HCT116 (cell line): ENCODE results near the gene SEC31A.

Experiments used
- ATF3 ChIP-seq: IDR thresholded peaks from 2 replicates; pipeline ENCODE4 v1.6.1; 2012
- CEBPB ChIP-seq: IDR thresholded peaks from 2 replicates; pipeline ENCODE4 v1.6.1; 2012; ENCODE audit warnings: low read depth
- CTCF ChIP-seq, 3 experiments: fragments of 200-600 bp in 1 of 3; sonication (generic) in 1 of 3; IDR thresholded peaks in 2 of 3; conservative IDR thresholded peaks in 1 of 3; 2 replicates each; pipeline ENCODE4 v1.5.1; 2012 to 2017; ENCODE audit warnings: low read depth in 2 of 3, low read length in 2 of 3, antibody characterized with exemption in 1 of 3, borderline replicate concordance in 1 of 3, control low read depth in 1 of 3, mild to moderate bottlenecking in 1 of 3, mixed read lengths in 1 of 3, mixed run types in 1 of 3, moderate library complexity in 1 of 3; ENCODE audit not compliant: insufficient read depth in 1 of 3
- EGR1 ChIP-seq: IDR thresholded peaks from 2 replicates; pipeline ENCODE4 v1.6.1; 2012; ENCODE audit warnings: low read depth
- EZH2 ChIP-seq: fragments of 200-600 bp; sonication (generic); IDR thresholded peaks from 2 replicates; pipeline ENCODE4 v1.6.1; 2017; ENCODE audit warnings: antibody characterized with exemption, mixed run types
- JUND ChIP-seq: IDR thresholded peaks from 2 replicates; pipeline ENCODE4 v1.6.1; 2012
- MAX ChIP-seq: IDR thresholded peaks from 2 replicates; pipeline ENCODE4 v1.6.1; 2012
- POLR2A ChIP-seq: IDR thresholded peaks from 2 replicates; pipeline ENCODE4 v1.7.0; 2011; ENCODE audit warnings: borderline replicate concordance; ENCODE audit not compliant: insufficient read depth, insufficient read length; ENCODE audit errors: extremely low read depth
- POLR2AphosphoS5 ChIP-seq: IDR thresholded peaks from 2 replicates; pipeline ENCODE4 v1.6.1; 2011; ENCODE audit warnings: mild to moderate bottlenecking, low read depth, low read length, moderate library complexity
- RAD21 ChIP-seq: IDR thresholded peaks from 2 replicates; pipeline ENCODE4 v1.6.1; 2012; ENCODE audit warnings: low read depth, mild to moderate bottlenecking
- REST ChIP-seq: IDR thresholded peaks from 2 replicates; pipeline ENCODE4 v1.6.1; 2012; ENCODE audit warnings: low read depth
- SP1 ChIP-seq: IDR thresholded peaks from 2 replicates; pipeline ENCODE4 v1.6.1; 2012; ENCODE audit warnings: low read depth
- YY1 ChIP-seq: IDR thresholded peaks from 2 replicates; pipeline ENCODE4 v1.6.1; 2011; ENCODE audit warnings: low read length, low read depth, moderate library complexity, mild to moderate bottlenecking; ENCODE audit not compliant: insufficient replicate concordance; ENCODE audit errors: extremely low read depth
- ZNF274 ChIP-seq: fragments of 200-500 bp; sonication (Bioruptor generic); IDR thresholded peaks from 2 replicates; pipeline ENCODE4 v1.6.1; 2014; ENCODE audit warnings: mild to moderate bottlenecking, low read depth, low read length, inconsistent platforms

- TF ChIP-seq CTCF (IDR thresholded peaks at IDR 0.05 in 2 of 3, conservative IDR thresholded peaks at IDR 0.05 in 1 of 3; ENCODE audit: borderline replicate concordance in 1 of 3, insufficient read depth in 1 of 3, low read depth in 2 of 3, low read length in 2 of 3) (no peak), POLR2AphosphoS5 (no peak), YY1 (no peak), RAD21 (no peak), POLR2A (no peak), SP1 (no peak), REST (no peak), MAX (no peak), ZNF274 (no peak), EGR1 (no peak), JUND (no peak), EZH2 (no peak), CEBPB (no peak), ATF3 (no peak)
These were observed 57.1 kb downstream of the SEC31A start for GRCh38 chr4:82833696-82834313.
